CD8-positive, alpha-beta memory T cell (primary cell): ENCODE results near the gene NUB1. TPM values are rescaled to one million over a fixed set of nuclear protein-coding genes. Genes with fewer than 3 reads are reported as not detected.

Source experiments
- CTCF ChIA-PET: fragments of 350-600 bp; sonication (Branson Sonifier 250); formaldehyde crosslinking; loops from one replicate; lab custom pipeline; 2021; ENCODE audit warnings: antibody characterized with exemption; lab: Charles Lee
- POLR2A ChIA-PET: fragments of 350-600 bp; sonication (Branson Sonifier 250); formaldehyde crosslinking; loops from one replicate; lab custom pipeline; 2021; ENCODE audit warnings: antibody characterized with exemption; lab: Charles Lee
- DNase-seq, 5 donors: peaks; one replicate each; pipeline versions ENCODE4 v3.0.0 to v3.0.0-alpha.2; 2020 to 2022; ENCODE audit warnings: mixed read lengths in 1 of 5
- H3K27ac ChIP-seq: one replicate; pipeline ENCODE4 v1.7.0; 2013; ENCODE audit warnings: low read depth, mild to moderate bottlenecking, low read length, moderate library complexity
- H3K27me3 ChIP-seq: 2 replicates; pipeline ENCODE4 v1.7.0; 2013; ENCODE audit warnings: low read length, mild to moderate bottlenecking; ENCODE audit not compliant: insufficient read depth, poor library complexity, severe bottlenecking
- H3K36me3 ChIP-seq: 2 replicates; pipeline ENCODE4 v1.7.0; 2013; ENCODE audit warnings: mild to moderate bottlenecking, low read length, moderate library complexity; ENCODE audit not compliant: insufficient read depth
- H3K4me1 ChIP-seq: 2 replicates; pipeline ENCODE4 v1.7.0; 2013; ENCODE audit warnings: mild to moderate bottlenecking, low read length, moderate library complexity; ENCODE audit not compliant: insufficient read depth
- H3K4me3 ChIP-seq: 2 replicates; pipeline ENCODE4 v1.7.0; 2013; ENCODE audit warnings: mild to moderate bottlenecking, low read length
- H3K9me3 ChIP-seq: 2 replicates; pipeline ENCODE4 v1.7.0; 2013; ENCODE audit warnings: mild to moderate bottlenecking, low read length
- H3K27ac Mint-ChIP-seq, 8 donors: one replicate each; pipeline ENCODE4 v1.8.0; 2020 to 2021; ENCODE audit warnings: mixed read lengths in 8 of 8, mild to moderate bottlenecking in 6 of 8, inconsistent platforms in 3 of 8, moderate library complexity in 3 of 8
- H3K27me3 Mint-ChIP-seq, 2 donors: one replicate each; pipeline ENCODE4 v1.8.0; 2020 to 2021; ENCODE audit warnings: mixed read lengths in 2 of 2, mild to moderate bottlenecking in 1 of 2, moderate library complexity in 1 of 2
- H3K36me3 Mint-ChIP-seq, 3 donors: one replicate each; pipeline ENCODE4 v1.8.0; 2020 to 2021; ENCODE audit warnings: mixed read lengths in 3 of 3, inconsistent platforms in 1 of 3, mild to moderate bottlenecking in 1 of 3
- H3K4me1 Mint-ChIP-seq, 3 donors: one replicate each; pipeline ENCODE4 v1.8.0; 2020 to 2021; ENCODE audit warnings: mixed read lengths in 3 of 3, inconsistent platforms in 1 of 3, mild to moderate bottlenecking in 1 of 3
- H3K4me3 Mint-ChIP-seq, 7 donors: one replicate each; pipeline ENCODE4 v1.8.0; 2020 to 2021; ENCODE audit warnings: mixed read lengths in 7 of 7, mild to moderate bottlenecking in 6 of 7, moderate library complexity in 4 of 7, inconsistent platforms in 2 of 7
- H3K9me3 Mint-ChIP-seq, 5 donors: one replicate each; pipeline ENCODE4 v1.8.0; 2020 to 2022; ENCODE audit warnings: mixed read lengths in 5 of 5, mild to moderate bottlenecking in 3 of 5, moderate library complexity in 2 of 5, inconsistent platforms in 1 of 5
- polyA plus RNA-seq: library from polyadenylated mRNA; unstranded; fragments of 300-500 nt; fragmentation: Illumina TruSeq; gene quantifications from one replicate; pipeline ENCODE4 v1.2.3, GENCODE V29; 2021
- total RNA-seq, 2 experiments: library from RNA; stranded (reverse); gene quantifications; one replicate each; pipeline ENCODE4 v1.2.3, GENCODE V29; 2021

Gene NUB1
- total and polyA plus RNA-seq, 3 experiments from 2014 or later, result 39.1 to 82.6 (median 46.1) TPM

GRCh38 chr7:151408839-151409666, 67.4 kb downstream of the NUB1 start:
- peaks cover 6% of the 10 kb centered on the region for H3K27me3 ChIP-seq
- peaks cover 14 to 16% of the 10 kb centered on the region in 2 donors for H3K27me3 Mint-ChIP-seq
- H3K27ac Mint-ChIP-seq, result peak overlapping the region; percentile 86 to 99 (median 98)
- H3K36me3 Mint-ChIP-seq, result peaks cover 0 to 20% (median 5%) of the 10 kb centered on the region in 3 donors
- no peaks in the 10 kb centered on the region for H3K36me3 ChIP-seq
- H3K9me3 ChIP-seq, result no peaks in the 10 kb centered on the region
- peak overlapping the region; percentile 92 for H3K27ac ChIP-seq
- peaks cover 0 to 5% (median 2%) of the 10 kb centered on the region in 5 donors for H3K9me3 Mint-ChIP-seq
- H3K4me3 ChIP-seq, result peak overlapping the region; percentile 32
- peak overlapping the region; percentile 77 to 93 (median 82) for H3K4me3 Mint-ChIP-seq
- peaks cover 6% of the 10 kb centered on the region for H3K4me1 ChIP-seq
- H3K4me1 Mint-ChIP-seq, result peaks cover 31 to 44% (median 37%) of the 10 kb centered on the region in 3 donors
- POLR2A ChIA-PET, result interaction anchor here (1.2 to 1.6 kb wide), 3 partner anchors 21 to 39 kb away, joined by 4 to 11 read pairs (median 6); no protein-coding TSS in a partner anchor
- peak; percentile 73 to 93 (median 79) for DNase-seq
- CTCF ChIA-PET, result interaction anchor here (1.4 to 3.4 kb wide), 5 partner anchors 21 to 60 kb away, joined by 3 to 17 read pairs (median 5); no protein-coding TSS in a partner anchor

- Histone ChIP-seq H3K9me3 (no peaks in the 10 kb centered on the region), H3K4me1 (peaks cover 6% of the 10 kb centered on the region), H3K27ac (peak within 1 kb of the TSS; percentile 92), H3K27me3 (peaks cover 6% of the 10 kb centered on the region), H3K4me3 (peak within 1 kb of the TSS; percentile 32), H3K36me3 (no peaks in the 10 kb centered on the region)
- ChIA-PET POLR2A (interaction anchor here (0.9 to 1.6 kb wide), 4 partner anchors 20 to 38 kb away, joined by 3 to 11 read pairs (median 5); no protein-coding TSS in a partner anchor), CTCF (interaction anchor here (1.4 to 3.4 kb wide), 5 partner anchors 20 to 60 kb away, joined by 3 to 17 read pairs (median 5); no protein-coding TSS in a partner anchor)
- Mint-ChIP-seq H3K27me3 (peaks cover 14 to 16% of the 10 kb centered on the region in 2 donors), H3K9me3 (peaks cover 0 to 7% (median 4%) of the 10 kb centered on the region in 5 donors), H3K4me1 (peaks cover 35 to 45% (median 42%) of the 10 kb centered on the region in 3 donors), H3K4me3 (peak within 1 kb of the TSS; percentile 77 to 93 (median 85)), H3K27ac (peak within 1 kb of the TSS; percentile 86 to 99 (median 98)), H3K36me3 (peaks cover 0 to 20% (median 5%) of the 10 kb centered on the region in 3 donors)
- peak in 4 of 5 donors; percentile 20 to 60 (median 44) for DNase-seq
These were observed 68.2 kb downstream of the NUB1 start, which contains the start of gene WDR86 for GRCh38 chr7:151409667-151410404. Gene WDR86, minus strand, starts transcription at chr7:151410038. Its CDS starts 449 bp downstream, at chr7:151409589.

- H3K27ac ChIP-seq, result peak overlapping the region; percentile 92
- peaks cover 6% of the 10 kb centered on the region for H3K27me3 ChIP-seq
- peak; percentile 22 to 58 (median 52) for DNase-seq
- H3K4me1 ChIP-seq, result peaks cover 6% of the 10 kb centered on the region
- ChIA-PET POLR2A (interaction anchor here (0.9 to 1.6 kb wide), 4 partner anchors 20 to 37 kb away, joined by 3 to 11 read pairs (median 5); no protein-coding TSS in a partner anchor), CTCF (interaction anchor here (0.9 to 3.4 kb wide), 7 partner anchors 14 to 61 kb away, joined by 3 to 17 read pairs (median 5); no protein-coding TSS in a partner anchor)
- Mint-ChIP-seq H3K4me3 (peak overlapping the region; percentile 76 to 88 (median 81)), H3K36me3 (peaks cover 0 to 20% (median 5%) of the 10 kb centered on the region in 3 donors), H3K4me1 (peaks cover 34 to 49% (median 42%) of the 10 kb centered on the region in 3 donors), H3K27ac (peak overlapping the region; percentile 75 to 92 (median 86)), H3K9me3 (peaks cover 0 to 7% (median 4%) of the 10 kb centered on the region in 5 donors), H3K27me3 (peaks cover 14 to 16% of the 10 kb centered on the region in 2 donors)
- H3K9me3 ChIP-seq, result no peaks in the 10 kb centered on the region
- no peak overlapping the region for H3K4me3 ChIP-seq
- H3K36me3 ChIP-seq, result no peaks in the 10 kb centered on the region
These were observed 69.1 kb downstream of the NUB1 start for GRCh38 chr7:151410405-151411390.

GRCh38 chr7:151411551-151411950, 69.9 kb downstream of the NUB1 start:
- peaks cover 14 to 18% of the 10 kb centered on the region in 2 donors for H3K27me3 Mint-ChIP-seq
- H3K36me3 ChIP-seq, result no peaks in the 10 kb centered on the region
- peaks cover 0 to 7% (median 4%) of the 10 kb centered on the region in 5 donors for H3K9me3 Mint-ChIP-seq
- CTCF ChIA-PET, result interaction anchor here (0.9 to 2.8 kb wide), 3 partner anchors 15 to 37 kb away, joined by 3 to 13 read pairs (median 4); no protein-coding TSS in a partner anchor
- peak in 1 of 5 donors; percentile 26 for DNase-seq
- peak overlapping the region in 6 of 7 donors; percentile 26 to 85 (median 78) for H3K4me3 Mint-ChIP-seq
- H3K27ac ChIP-seq, result no peak overlapping the region
- no peaks in the 10 kb centered on the region for H3K9me3 ChIP-seq
- H3K4me3 ChIP-seq, result no peak overlapping the region
- peak overlapping the region in 7 of 8 donors; percentile 34 to 92 (median 80) for H3K27ac Mint-ChIP-seq
- POLR2A ChIA-PET, result interaction anchor here (0.6 kb wide), 1 partner anchor 221 kb away, joined by 3 read pairs; no protein-coding TSS in a partner anchor
- H3K27me3 ChIP-seq, result peaks cover 6% of the 10 kb centered on the region
- H3K36me3 Mint-ChIP-seq, result peaks cover 0 to 20% (median 5%) of the 10 kb centered on the region in 3 donors
- H3K4me1 ChIP-seq, result peaks cover 6% of the 10 kb centered on the region
- H3K4me1 Mint-ChIP-seq, result peaks cover 34 to 49% (median 41%) of the 10 kb centered on the region in 3 donors

GRCh38 chr7:151412318-151412717, 70.7 kb downstream of the NUB1 start:
- peak overlapping the region in 6 of 8 donors; percentile 17 to 92 (median 82) for H3K27ac Mint-ChIP-seq
- POLR2A ChIA-PET, result interaction anchor here (0.6 kb wide), 1 partner anchor 220 kb away, joined by 3 read pairs; no protein-coding TSS in a partner anchor
- Histone ChIP-seq H3K27ac (no peak overlapping the region), H3K4me1 (peaks cover 6% of the 10 kb centered on the region), H3K27me3 (peaks cover 6% of the 10 kb centered on the region), H3K4me3 (no peak overlapping the region), H3K36me3 (no peaks in the 10 kb centered on the region), H3K9me3 (no peaks in the 10 kb centered on the region)
- H3K4me3 Mint-ChIP-seq, result peak overlapping the region in 4 of 7 donors; percentile 12 to 76 (median 50)
- peak in 1 of 5 donors; percentile 28 for DNase-seq
- H3K27me3 Mint-ChIP-seq, result peaks cover 14 to 22% of the 10 kb centered on the region in 2 donors
- peaks cover 0 to 7% (median 4%) of the 10 kb centered on the region in 5 donors for H3K9me3 Mint-ChIP-seq
- CTCF ChIA-PET, result interaction anchor here (1.3 to 2.8 kb wide), 2 partner anchors 31 to 36 kb away, joined by 3 to 13 read pairs; no protein-coding TSS in a partner anchor
- H3K4me1 Mint-ChIP-seq, result peaks cover 32 to 45% (median 35%) of the 10 kb centered on the region in 3 donors
- peaks cover 0 to 20% (median 5%) of the 10 kb centered on the region in 3 donors for H3K36me3 Mint-ChIP-seq

- H3K4me3 ChIP-seq, result no peak overlapping the region
- H3K36me3 Mint-ChIP-seq, result peaks cover 0 to 23% (median 5%) of the 10 kb centered on the region in 3 donors
- POLR2A ChIA-PET, result no interaction called here
- H3K27ac Mint-ChIP-seq, result peak overlapping the region in 4 of 8 donors; percentile 2 to 92 (median 9)
- peaks cover 6% of the 10 kb centered on the region for H3K4me1 ChIP-seq
- peak in 1 of 5 donors; percentile 3 for DNase-seq
- peaks cover 6% of the 10 kb centered on the region for H3K27me3 ChIP-seq
- H3K9me3 ChIP-seq, result no peaks in the 10 kb centered on the region
- peaks cover 16 to 22% of the 10 kb centered on the region in 2 donors for H3K27me3 Mint-ChIP-seq
- no peaks in the 10 kb centered on the region for H3K36me3 ChIP-seq
- H3K27ac ChIP-seq, result no peak overlapping the region
- peak overlapping the region in 2 of 7 donors; percentile 3 to 14 for H3K4me3 Mint-ChIP-seq
- H3K9me3 Mint-ChIP-seq, result peaks cover 3 to 10% (median 6%) of the 10 kb centered on the region in 5 donors
- CTCF ChIA-PET, result interaction anchor here (2.8 kb wide), 1 partner anchor 35 kb away, joined by 13 read pairs; no protein-coding TSS in a partner anchor
- H3K4me1 Mint-ChIP-seq, result peaks cover 32 to 44% (median 34%) of the 10 kb centered on the region in 3 donors
These were observed 71.6 kb downstream of the NUB1 start for GRCh38 chr7:151413241-151413640.
